ENCODE results near the gene LY6G6D.

GRCh38 chr6:31732029-31732428 is 16.9 kb downstream of the LY6G6D start:
- TF ChIP-seq, protein P1, sequence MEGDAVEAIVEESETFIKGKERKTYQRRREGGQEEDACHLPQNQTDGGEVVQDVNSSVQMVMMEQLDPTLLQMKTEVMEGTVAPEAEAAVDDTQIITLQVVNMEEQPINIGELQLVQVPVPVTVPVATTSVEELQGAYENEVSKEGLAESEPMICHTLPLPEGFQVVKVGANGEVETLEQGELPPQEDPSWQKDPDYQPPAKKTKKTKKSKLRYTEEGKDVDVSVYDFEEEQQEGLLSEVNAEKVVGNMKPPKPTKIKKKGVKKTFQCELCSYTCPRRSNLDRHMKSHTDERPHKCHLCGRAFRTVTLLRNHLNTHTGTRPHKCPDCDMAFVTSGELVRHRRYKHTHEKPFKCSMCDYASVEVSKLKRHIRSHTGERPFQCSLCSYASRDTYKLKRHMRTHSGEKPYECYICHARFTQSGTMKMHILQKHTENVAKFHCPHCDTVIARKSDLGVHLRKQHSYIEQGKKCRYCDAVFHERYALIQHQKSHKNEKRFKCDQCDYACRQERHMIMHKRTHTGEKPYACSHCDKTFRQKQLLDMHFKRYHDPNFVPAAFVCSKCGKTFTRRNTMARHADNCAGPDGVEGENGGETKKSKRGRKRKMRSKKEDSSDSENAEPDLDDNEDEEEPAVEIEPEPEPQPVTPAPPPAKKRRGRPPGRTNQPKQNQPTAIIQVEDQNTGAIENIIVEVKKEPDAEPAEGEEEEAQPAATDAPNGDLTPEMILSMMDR (IDR thresholded peaks at IDR 0.05), result no peak
- TF ChIP-seq POLR2A (IDR thresholded peaks at IDR 0.05) (no peak), POLR2AphosphoS5 (IDR thresholded peaks at IDR 0.05) (no peak), EP300 (IDR thresholded peaks at IDR 0.05; ENCODE audit: low read depth) (no peak)

Measured in transverse colon (tissue), 4 donors.